ENCODE measurements around the gene DACH1. TPM values are rescaled to one million over a fixed set of nuclear protein-coding genes. Genes with fewer than 3 reads are reported as not detected.
A peak's percentile ranks its signal among the peaks of the same experiment; 100 is the strongest.

The DACH1 gene
- total and polyA plus RNA-seq, 2 donors (not counting 3 experiments of a cell fraction or from before 2014, with no cell fraction given), result 8.6 to 28.3 TPM

- no peak overlapping the region for H3K27ac ChIP-seq (ENCODE audit: insufficient read depth, low read depth, low read length)
- no peaks in the 10 kb centered on the region for H3K79me2 ChIP-seq (ENCODE audit: control insufficient read depth, insufficient read depth, low read length)
- DNase-seq (ENCODE audit: low read depth, low spot score) (no peak), FAIRE-seq (peak; percentile 4)
- no peaks in the 10 kb centered on the region for H3K9me3 ChIP-seq (replicated peaks; ENCODE audit: control insufficient read depth, insufficient read depth, low read length)
- no peaks in the 10 kb centered on the region for H4K20me1 ChIP-seq (replicated peaks; ENCODE audit: control insufficient read depth, extremely low read depth, insufficient read depth, low read length)
- TF ChIP-seq POLR2AphosphoS5 (IDR thresholded peaks at IDR 0.05; ENCODE audit: insufficient read depth, low read depth, low read length) (no peak), JUN (IDR thresholded peaks at IDR 0.05; ENCODE audit: borderline replicate concordance, insufficient read depth, insufficient read length, low read depth) (no peak), MAX (IDR thresholded peaks at IDR 0.05; ENCODE audit: insufficient read depth, insufficient read length) (no peak), CTCF (IDR thresholded peaks at IDR 0.05; ENCODE audit: extremely low read depth in 1 of 2, insufficient read depth in 1 of 2, low read depth in 1 of 2, low read length in 2 of 2) (no peak), EZH2 (IDR thresholded peaks at IDR 0.05; ENCODE audit: borderline replicate concordance, low read depth, low read length, severe bottlenecking) (no peak), FOS (IDR thresholded peaks at IDR 0.05; ENCODE audit: borderline replicate concordance, insufficient read depth, low read length) (no peak), GATA2 (IDR thresholded peaks at IDR 0.05; ENCODE audit: insufficient read depth, insufficient read length, low read depth, low read length) (no peak), MYC (IDR thresholded peaks at IDR 0.05; ENCODE audit: low read depth, low read length) (no peak), POLR2A (IDR thresholded peaks at IDR 0.05; ENCODE audit: low read depth, low read length) (no peak)
- H3K4me1 ChIP-seq (ENCODE audit: control insufficient read depth, extremely low read depth, insufficient read depth, low read length), result no peaks in the 10 kb centered on the region
- ChIA-PET CTCF (interaction anchor here (0.9 to 1.6 kb wide), 2 partner anchors 9 to 19 kb away, joined by 3 to 4 read pairs; no protein-coding TSS in a partner anchor), POLR2A (no interaction called here)
- no peaks in the 10 kb centered on the region for H3K36me3 ChIP-seq (ENCODE audit: control insufficient read depth in 2 of 2, extremely low read depth in 1 of 2, insufficient read depth in 2 of 2, low read length in 2 of 2)
- H2AFZ ChIP-seq (ENCODE audit: low read depth, low read length), result no peak overlapping the region
- H3K9me1 ChIP-seq (replicated peaks; ENCODE audit: control insufficient read depth, extremely low read depth, insufficient read depth, low read length), result no peaks in the 10 kb centered on the region
- H3K27me3 ChIP-seq (ENCODE audit: control insufficient read depth in 2 of 2, insufficient read depth in 2 of 2, low read length in 2 of 2), result no peaks in the 10 kb centered on the region
- no peak overlapping the region for H3K9ac ChIP-seq (replicated peaks; ENCODE audit: extremely low read depth, insufficient read depth, low read length)
- H3K4me2 ChIP-seq (ENCODE audit: insufficient read depth, low read length), result no peak overlapping the region
- H3K4me3 ChIP-seq (replicated peaks in 1 of 3; ENCODE audit: insufficient read depth in 1 of 3, low read depth in 1 of 3, low read length in 3 of 3), result no peak overlapping the region
- no TSS peak for BruUV-seq (replicated peaks)
- intact Hi-C loops (cut with micrococcal nuclease), result no loop called here
- dilution Hi-C loops (cut with MboI; ENCODE audit: extremely low pct_ligation_motif_present, low sequenced_read_pairs), result no loop called here
Measured at GRCh38 chr13:71768881-71769280, 98.1 kb downstream of the DACH1 start.

All from endothelial cell of umbilical vein (primary cell).